WTC11 (cell line): ENCODE results near the gene ELP5. TPM values are rescaled to one million over a fixed set of nuclear protein-coding genes. Genes with fewer than 3 reads are reported as not detected.

Experiments
- CREM ChIP-seq: sonication (generic); formaldehyde crosslinking; IDR thresholded peaks from 2 replicates; pipeline ENCODE4 v1.8.1; 2022; ENCODE audit warnings: mild to moderate bottlenecking, missing genetic modification reagents, moderate library complexity
- EMX1 ChIP-seq: fragments of 250-450 bp; sonication (Bioruptor Pico); IDR thresholded peaks from 2 replicates; pipeline ENCODE4 v1.8.0; 2021; ENCODE audit warnings: mild to moderate bottlenecking
- GTF2I ChIP-seq: fragments of 250-450 bp; sonication (Bioruptor Pico); conservative IDR thresholded peaks from 2 replicates; pipeline ENCODE4 v1.4.0; 2021; ENCODE audit warnings: mild to moderate bottlenecking
- IRF2 ChIP-seq: sonication (generic); formaldehyde crosslinking; IDR thresholded peaks from 2 replicates; pipeline ENCODE4 v1.8.0; 2022; ENCODE audit warnings: low read depth, missing genetic modification reagents, borderline replicate concordance
- KAT7 ChIP-seq: sonication (generic); formaldehyde crosslinking; IDR thresholded peaks from 2 replicates; pipeline ENCODE4 v1.8.1; 2023; ENCODE audit warnings: missing genetic modification reagents, mild to moderate bottlenecking, borderline replicate concordance
- MXD4 ChIP-seq: fragments of 250-450 bp; sonication (Bioruptor Pico); IDR thresholded peaks from 2 replicates; pipeline ENCODE4 v1.8.0; 2021; ENCODE audit warnings: mild to moderate bottlenecking, moderate library complexity, borderline replicate concordance
- NFATC4 ChIP-seq: fragments of 250-450 bp; sonication (Bioruptor Pico); IDR thresholded peaks from 2 replicates; pipeline ENCODE4 v1.9.0; 2021; ENCODE audit warnings: mild to moderate bottlenecking
- NR3C1 ChIP-seq: sonication (generic); formaldehyde crosslinking; conservative IDR thresholded peaks from 2 replicates; pipeline ENCODE4 v1.8.1; 2023; ENCODE audit warnings: low read depth, mild to moderate bottlenecking, missing genetic modification reagents
- OVOL2 ChIP-seq: fragments of 250-450 bp; sonication (Bioruptor Pico); IDR thresholded peaks from 2 replicates; pipeline ENCODE4 v1.9.0; 2021; ENCODE audit warnings: mild to moderate bottlenecking, borderline replicate concordance
- PRRX2 ChIP-seq: fragments of 250-450 bp; sonication (Bioruptor Pico); IDR thresholded peaks from 2 replicates; pipeline ENCODE4 v1.8.0; 2021; ENCODE audit warnings: mild to moderate bottlenecking
- RORB ChIP-seq: fragments of 250-450 bp; sonication (Bioruptor Pico); IDR thresholded peaks from 2 replicates; pipeline ENCODE4 v1.9.0; 2021; ENCODE audit warnings: mild to moderate bottlenecking
- SMAD3 ChIP-seq: sonication (generic); formaldehyde crosslinking; IDR thresholded peaks from 2 replicates; pipeline ENCODE4 v1.8.0; 2022; ENCODE audit warnings: missing genetic modification reagents, mild to moderate bottlenecking, borderline replicate concordance
- SMAD4 ChIP-seq: sonication (generic); formaldehyde crosslinking; IDR thresholded peaks from 2 replicates; pipeline ENCODE4 v1.8.0; 2022; ENCODE audit warnings: mild to moderate bottlenecking, missing genetic modification reagents
- SP1 ChIP-seq: sonication (generic); formaldehyde crosslinking; conservative IDR thresholded peaks from 2 replicates; pipeline ENCODE4 v1.8.1; 2022; ENCODE audit warnings: missing genetic modification reagents
- TCF7 ChIP-seq: sonication (generic); formaldehyde crosslinking; IDR thresholded peaks from 2 replicates; pipeline ENCODE4 v1.8.0; 2022; ENCODE audit warnings: mild to moderate bottlenecking, low read depth, missing genetic modification reagents, moderate library complexity
- ZNF138 ChIP-seq: sonication (generic); formaldehyde crosslinking; conservative IDR thresholded peaks from 2 replicates; pipeline ENCODE4 v1.8.1; 2022; ENCODE audit warnings: mild to moderate bottlenecking, moderate library complexity, missing genetic modification reagents
- ZNF263 ChIP-seq: sonication (generic); formaldehyde crosslinking; IDR thresholded peaks from 2 replicates; pipeline ENCODE4 v1.8.1; 2022; ENCODE audit warnings: low read depth, mild to moderate bottlenecking, moderate library complexity, missing genetic modification reagents
- ZNF317 ChIP-seq: sonication (generic); formaldehyde crosslinking; IDR thresholded peaks from 2 replicates; pipeline ENCODE4 v1.8.1; 2023; ENCODE audit warnings: low read depth, mild to moderate bottlenecking, moderate library complexity, missing genetic modification reagents, borderline replicate concordance
- total RNA-seq: library from RNA; stranded (reverse); gene quantifications from 3 replicates; pipeline ENCODE4 v1.2.3, GENCODE V29; 2021
- TF ChIP-seq, protein P1 (sequence below): sonication (generic); formaldehyde crosslinking; IDR thresholded peaks from 2 replicates; pipeline ENCODE4 v1.8.1; 2022; ENCODE audit warnings: missing genetic modification reagents, borderline replicate concordance
- TF ChIP-seq, protein P2 (sequence below): fragments of 250-450 bp; sonication (Bioruptor Pico); IDR thresholded peaks from 2 replicates; pipeline ENCODE4 v1.8.0; 2021; ENCODE audit warnings: mild to moderate bottlenecking
- TF ChIP-seq, protein P3 (sequence below): sonication (generic); formaldehyde crosslinking; IDR thresholded peaks from 2 replicates; pipeline ENCODE4 v1.8.1; 2023; ENCODE audit warnings: mild to moderate bottlenecking, moderate library complexity, missing genetic modification reagents
- TF ChIP-seq, protein P4 (sequence below): sonication (generic); formaldehyde crosslinking; IDR thresholded peaks from 2 replicates; pipeline ENCODE4 v1.8.0; 2022; ENCODE audit warnings: mild to moderate bottlenecking, missing genetic modification reagents
- TF ChIP-seq, protein P5 (sequence below): sonication (generic); formaldehyde crosslinking; IDR thresholded peaks from 2 replicates; pipeline ENCODE4 v1.8.0; 2022; ENCODE audit warnings: mild to moderate bottlenecking, missing genetic modification reagents
- TF ChIP-seq, protein P6 (sequence below): sonication (generic); formaldehyde crosslinking; IDR thresholded peaks from 2 replicates; pipeline ENCODE4 v1.8.1; 2023; ENCODE audit warnings: mild to moderate bottlenecking, missing genetic modification reagents
- TF ChIP-seq, protein P7 (sequence below): fragments of 250-450 bp; sonication (Bioruptor Pico); IDR thresholded peaks from 2 replicates; pipeline ENCODE4 v1.9.0; 2021; ENCODE audit warnings: mild to moderate bottlenecking
- TF ChIP-seq, protein P8 (sequence below): fragments of 250-450 bp; sonication (Bioruptor Pico); IDR thresholded peaks from 2 replicates; pipeline ENCODE4 v1.9.0; 2021; ENCODE audit warnings: moderate library complexity, mild to moderate bottlenecking, inconsistent platforms, borderline replicate concordance

ELP5 gene
- total RNA-seq, 1 experiment from 2014 or later: 101 TPM

DNA sequence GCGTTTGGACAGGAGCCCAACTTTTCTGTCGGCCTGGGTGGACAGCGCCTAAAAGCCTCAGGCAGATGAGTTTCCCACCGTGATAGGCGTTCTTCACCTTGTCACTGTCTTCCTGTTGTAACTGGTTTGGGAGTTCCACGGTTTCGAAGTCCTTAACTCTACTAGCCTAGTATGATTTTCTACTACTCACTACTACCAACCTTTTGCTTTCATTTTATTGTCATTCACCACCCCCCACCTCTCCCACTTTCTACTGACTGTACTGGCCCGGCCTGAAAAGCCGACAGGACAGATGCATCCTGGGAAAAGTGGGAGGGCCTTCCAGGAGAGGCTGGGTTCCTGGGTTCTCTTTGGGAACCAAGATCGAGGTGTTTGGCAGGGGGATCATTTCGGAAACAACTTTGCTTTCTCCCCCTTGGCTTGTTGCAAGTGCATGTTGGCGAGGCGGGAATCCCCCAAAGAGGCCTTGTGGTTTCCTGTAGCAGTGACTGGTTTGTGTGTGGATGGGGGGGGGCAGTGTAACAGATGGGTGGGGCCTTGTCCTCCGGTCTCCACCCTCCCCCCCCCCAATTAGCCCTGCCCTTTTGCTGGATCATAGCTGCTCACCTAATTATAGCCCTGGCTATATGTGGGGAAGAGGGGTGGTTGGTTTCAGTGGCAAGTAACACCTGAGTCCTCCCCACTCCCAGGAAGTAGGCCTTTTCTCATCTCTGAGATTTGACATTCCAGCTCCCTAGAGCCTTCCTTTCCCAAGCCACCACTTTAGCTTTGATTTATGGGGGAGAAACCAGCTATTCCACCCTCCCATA lies 56.8 kb downstream of the ELP5 start (continued):
- TF ChIP-seq MXD4 (CRISPR knock-in tag) (no peak), RORB (CRISPR knock-in tag) (no peak), NR3C1 (no peak), ZNF263 (CRISPR knock-in tag) (no peak), EMX1 (CRISPR knock-in tag) (peak; percentile 64; the same call in 1 of the 2 replicates), ZNF317 (no peak), PRRX2 (CRISPR knock-in tag) (0 out of 2 replicates have a peak, but pooled peaks have one; percentile 75), OVOL2 (CRISPR knock-in tag) (no peak), NFATC4 (CRISPR knock-in tag) (peak; percentile 20; the same call in 1 of the 2 replicates), TCF7 (CRISPR knock-in tag) (no peak), SP1 (CRISPR knock-in tag) (0 out of 2 replicates have a peak, but pooled peaks have one; percentile 36), KAT7 (CRISPR knock-in tag) (no peak), CREM (no peak), GTF2I (CRISPR knock-in tag) (no peak), SMAD4 (CRISPR knock-in tag) (no peak), ZNF138 (CRISPR knock-in tag) (no peak), SMAD3 (CRISPR knock-in tag) (no peak), IRF2 (no peak)
- TF ChIP-seq, protein P1, sequence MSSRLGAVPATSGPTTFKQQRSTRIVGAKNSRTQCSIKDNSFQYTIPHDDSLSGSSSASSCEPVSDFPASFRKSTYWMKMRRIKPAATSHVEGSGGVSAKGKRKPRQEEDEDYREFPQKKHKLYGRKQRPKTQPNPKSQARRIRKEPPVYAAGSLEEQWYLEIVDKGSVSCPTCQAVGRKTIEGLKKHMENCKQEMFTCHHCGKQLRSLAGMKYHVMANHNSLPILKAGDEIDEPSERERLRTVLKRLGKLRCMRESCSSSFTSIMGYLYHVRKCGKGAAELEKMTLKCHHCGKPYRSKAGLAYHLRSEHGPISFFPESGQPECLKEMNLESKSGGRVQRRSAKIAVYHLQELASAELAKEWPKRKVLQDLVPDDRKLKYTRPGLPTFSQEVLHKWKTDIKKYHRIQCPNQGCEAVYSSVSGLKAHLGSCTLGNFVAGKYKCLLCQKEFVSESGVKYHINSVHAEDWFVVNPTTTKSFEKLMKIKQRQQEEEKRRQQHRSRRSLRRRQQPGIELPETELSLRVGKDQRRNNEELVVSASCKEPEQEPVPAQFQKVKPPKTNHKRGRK (CRISPR knock-in tag): no peak
- TF ChIP-seq, protein P2, sequence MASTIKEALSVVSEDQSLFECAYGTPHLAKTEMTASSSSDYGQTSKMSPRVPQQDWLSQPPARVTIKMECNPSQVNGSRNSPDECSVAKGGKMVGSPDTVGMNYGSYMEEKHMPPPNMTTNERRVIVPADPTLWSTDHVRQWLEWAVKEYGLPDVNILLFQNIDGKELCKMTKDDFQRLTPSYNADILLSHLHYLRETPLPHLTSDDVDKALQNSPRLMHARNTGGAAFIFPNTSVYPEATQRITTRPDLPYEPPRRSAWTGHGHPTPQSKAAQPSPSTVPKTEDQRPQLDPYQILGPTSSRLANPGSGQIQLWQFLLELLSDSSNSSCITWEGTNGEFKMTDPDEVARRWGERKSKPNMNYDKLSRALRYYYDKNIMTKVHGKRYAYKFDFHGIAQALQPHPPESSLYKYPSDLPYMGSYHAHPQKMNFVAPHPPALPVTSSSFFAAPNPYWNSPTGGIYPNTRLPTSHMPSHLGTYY: 0 out of 2 replicates have a peak, but pooled peaks have one; percentile 35
- TF ChIP-seq, protein P3, sequence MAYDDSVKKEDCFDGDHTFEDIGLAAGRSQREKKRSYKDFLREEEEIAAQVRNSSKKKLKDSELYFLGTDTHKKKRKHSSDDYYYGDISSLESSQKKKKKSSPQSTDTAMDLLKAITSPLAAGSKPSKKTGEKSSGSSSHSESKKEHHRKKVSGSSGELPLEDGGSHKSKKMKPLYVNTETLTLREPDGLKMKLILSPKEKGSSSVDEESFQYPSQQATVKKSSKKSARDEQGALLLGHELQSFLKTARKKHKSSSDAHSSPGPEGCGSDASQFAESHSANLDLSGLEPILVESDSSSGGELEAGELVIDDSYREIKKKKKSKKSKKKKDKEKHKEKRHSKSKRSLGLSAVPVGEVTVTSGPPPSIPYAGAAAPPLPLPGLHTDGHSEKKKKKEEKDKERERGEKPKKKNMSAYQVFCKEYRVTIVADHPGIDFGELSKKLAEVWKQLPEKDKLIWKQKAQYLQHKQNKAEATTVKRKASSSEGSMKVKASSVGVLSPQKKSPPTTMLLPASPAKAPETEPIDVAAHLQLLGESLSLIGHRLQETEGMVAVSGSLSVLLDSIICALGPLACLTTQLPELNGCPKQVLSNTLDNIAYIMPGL (CRISPR knock-in tag): no peak; the same call in 1 of the 2 replicates
- TF ChIP-seq, protein P4, sequence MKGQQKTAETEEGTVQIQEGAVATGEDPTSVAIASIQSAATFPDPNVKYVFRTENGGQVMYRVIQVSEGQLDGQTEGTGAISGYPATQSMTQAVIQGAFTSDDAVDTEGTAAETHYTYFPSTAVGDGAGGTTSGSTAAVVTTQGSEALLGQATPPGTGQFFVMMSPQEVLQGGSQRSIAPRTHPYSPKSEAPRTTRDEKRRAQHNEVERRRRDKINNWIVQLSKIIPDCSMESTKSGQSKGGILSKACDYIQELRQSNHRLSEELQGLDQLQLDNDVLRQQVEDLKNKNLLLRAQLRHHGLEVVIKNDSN (CRISPR knock-in tag): no peak
- TF ChIP-seq, protein P5, sequence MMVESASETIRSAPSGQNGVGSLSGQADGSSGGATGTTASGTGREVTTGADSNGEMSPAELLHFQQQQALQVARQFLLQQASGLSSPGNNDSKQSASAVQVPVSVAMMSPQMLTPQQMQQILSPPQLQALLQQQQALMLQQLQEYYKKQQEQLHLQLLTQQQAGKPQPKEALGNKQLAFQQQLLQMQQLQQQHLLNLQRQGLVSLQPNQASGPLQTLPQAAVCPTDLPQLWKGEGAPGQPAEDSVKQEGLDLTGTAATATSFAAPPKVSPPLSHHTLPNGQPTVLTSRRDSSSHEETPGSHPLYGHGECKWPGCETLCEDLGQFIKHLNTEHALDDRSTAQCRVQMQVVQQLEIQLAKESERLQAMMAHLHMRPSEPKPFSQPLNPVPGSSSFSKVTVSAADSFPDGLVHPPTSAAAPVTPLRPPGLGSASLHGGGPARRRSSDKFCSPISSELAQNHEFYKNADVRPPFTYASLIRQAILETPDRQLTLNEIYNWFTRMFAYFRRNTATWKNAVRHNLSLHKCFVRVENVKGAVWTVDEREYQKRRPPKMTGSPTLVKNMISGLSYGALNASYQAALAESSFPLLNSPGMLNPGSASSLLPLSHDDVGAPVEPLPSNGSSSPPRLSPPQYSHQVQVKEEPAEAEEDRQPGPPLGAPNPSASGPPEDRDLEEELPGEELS (CRISPR knock-in tag): no peak
- TF ChIP-seq, protein P6, sequence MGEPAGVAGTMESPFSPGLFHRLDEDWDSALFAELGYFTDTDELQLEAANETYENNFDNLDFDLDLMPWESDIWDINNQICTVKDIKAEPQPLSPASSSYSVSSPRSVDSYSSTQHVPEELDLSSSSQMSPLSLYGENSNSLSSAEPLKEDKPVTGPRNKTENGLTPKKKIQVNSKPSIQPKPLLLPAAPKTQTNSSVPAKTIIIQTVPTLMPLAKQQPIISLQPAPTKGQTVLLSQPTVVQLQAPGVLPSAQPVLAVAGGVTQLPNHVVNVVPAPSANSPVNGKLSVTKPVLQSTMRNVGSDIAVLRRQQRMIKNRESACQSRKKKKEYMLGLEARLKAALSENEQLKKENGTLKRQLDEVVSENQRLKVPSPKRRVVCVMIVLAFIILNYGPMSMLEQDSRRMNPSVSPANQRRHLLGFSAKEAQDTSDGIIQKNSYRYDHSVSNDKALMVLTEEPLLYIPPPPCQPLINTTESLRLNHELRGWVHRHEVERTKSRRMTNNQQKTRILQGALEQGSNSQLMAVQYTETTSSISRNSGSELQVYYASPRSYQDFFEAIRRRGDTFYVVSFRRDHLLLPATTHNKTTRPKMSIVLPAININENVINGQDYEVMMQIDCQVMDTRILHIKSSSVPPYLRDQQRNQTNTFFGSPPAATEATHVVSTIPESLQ (CRISPR knock-in tag): no peak
- TF ChIP-seq, protein P7, sequence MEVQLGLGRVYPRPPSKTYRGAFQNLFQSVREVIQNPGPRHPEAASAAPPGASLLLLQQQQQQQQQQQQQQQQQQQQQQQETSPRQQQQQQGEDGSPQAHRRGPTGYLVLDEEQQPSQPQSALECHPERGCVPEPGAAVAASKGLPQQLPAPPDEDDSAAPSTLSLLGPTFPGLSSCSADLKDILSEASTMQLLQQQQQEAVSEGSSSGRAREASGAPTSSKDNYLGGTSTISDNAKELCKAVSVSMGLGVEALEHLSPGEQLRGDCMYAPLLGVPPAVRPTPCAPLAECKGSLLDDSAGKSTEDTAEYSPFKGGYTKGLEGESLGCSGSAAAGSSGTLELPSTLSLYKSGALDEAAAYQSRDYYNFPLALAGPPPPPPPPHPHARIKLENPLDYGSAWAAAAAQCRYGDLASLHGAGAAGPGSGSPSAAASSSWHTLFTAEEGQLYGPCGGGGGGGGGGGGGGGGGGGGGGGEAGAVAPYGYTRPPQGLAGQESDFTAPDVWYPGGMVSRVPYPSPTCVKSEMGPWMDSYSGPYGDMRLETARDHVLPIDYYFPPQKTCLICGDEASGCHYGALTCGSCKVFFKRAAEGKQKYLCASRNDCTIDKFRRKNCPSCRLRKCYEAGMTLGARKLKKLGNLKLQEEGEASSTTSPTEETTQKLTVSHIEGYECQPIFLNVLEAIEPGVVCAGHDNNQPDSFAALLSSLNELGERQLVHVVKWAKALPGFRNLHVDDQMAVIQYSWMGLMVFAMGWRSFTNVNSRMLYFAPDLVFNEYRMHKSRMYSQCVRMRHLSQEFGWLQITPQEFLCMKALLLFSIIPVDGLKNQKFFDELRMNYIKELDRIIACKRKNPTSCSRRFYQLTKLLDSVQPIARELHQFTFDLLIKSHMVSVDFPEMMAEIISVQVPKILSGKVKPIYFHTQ (CRISPR knock-in tag): no peak
- TF ChIP-seq, protein P8, sequence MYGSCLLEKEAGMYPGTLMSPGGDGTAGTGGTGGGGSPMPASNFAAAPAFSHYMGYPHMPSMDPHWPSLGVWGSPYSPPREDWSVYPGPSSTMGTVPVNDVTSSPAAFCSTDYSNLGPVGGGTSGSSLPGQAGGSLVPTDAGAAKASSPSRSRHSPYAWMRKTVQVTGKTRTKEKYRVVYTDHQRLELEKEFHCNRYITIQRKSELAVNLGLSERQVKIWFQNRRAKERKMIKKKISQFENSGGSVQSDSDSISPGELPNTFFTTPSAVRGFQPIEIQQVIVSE (CRISPR knock-in tag): no peak
